ENCODE measurements around the gene USH1C. TPM values are rescaled to one million over a fixed set of nuclear protein-coding genes. Genes with fewer than 3 reads are reported as not detected.

The USH1C gene
- total RNA-seq, 2 donors from 2014 or later, result 0.68 TPM; not detected in 1

DNA sequence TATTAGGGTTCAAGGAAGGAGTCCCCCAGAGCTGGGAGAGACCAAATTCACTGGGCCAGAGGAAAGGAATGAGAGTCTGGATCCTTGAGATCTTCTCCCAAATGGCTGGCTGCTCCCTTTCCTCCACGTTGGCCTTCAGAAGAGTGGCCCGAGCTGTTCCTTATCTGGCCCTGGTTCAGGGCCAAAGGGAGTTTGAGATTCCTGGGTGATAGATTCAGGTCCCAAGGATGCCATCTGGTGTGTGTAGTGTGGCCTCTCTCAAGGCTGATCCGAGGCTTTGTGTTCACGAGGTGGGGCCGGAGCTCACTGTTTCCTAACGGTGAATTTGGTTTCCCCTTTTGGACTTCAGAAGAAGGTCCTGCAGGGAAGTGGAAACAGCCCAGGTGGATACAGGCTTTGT is 50.2 kb downstream of the USH1C start:
- TF ChIP-seq, protein P1, sequence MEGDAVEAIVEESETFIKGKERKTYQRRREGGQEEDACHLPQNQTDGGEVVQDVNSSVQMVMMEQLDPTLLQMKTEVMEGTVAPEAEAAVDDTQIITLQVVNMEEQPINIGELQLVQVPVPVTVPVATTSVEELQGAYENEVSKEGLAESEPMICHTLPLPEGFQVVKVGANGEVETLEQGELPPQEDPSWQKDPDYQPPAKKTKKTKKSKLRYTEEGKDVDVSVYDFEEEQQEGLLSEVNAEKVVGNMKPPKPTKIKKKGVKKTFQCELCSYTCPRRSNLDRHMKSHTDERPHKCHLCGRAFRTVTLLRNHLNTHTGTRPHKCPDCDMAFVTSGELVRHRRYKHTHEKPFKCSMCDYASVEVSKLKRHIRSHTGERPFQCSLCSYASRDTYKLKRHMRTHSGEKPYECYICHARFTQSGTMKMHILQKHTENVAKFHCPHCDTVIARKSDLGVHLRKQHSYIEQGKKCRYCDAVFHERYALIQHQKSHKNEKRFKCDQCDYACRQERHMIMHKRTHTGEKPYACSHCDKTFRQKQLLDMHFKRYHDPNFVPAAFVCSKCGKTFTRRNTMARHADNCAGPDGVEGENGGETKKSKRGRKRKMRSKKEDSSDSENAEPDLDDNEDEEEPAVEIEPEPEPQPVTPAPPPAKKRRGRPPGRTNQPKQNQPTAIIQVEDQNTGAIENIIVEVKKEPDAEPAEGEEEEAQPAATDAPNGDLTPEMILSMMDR (IDR thresholded peaks at IDR 0.05), result no peak
- DNase-seq (ENCODE audit: low spot score) (no peak), ATAC-seq (ENCODE audit: insufficient number of reproducible peaks, low FRiP score, low read depth) (no peak)
- no peak overlapping the region for H3K4me3 ChIP-seq
- no peaks in the 10 kb centered on the region for H3K27me3 ChIP-seq (replicated peaks; ENCODE audit: insufficient read depth)
- H3K9me3 ChIP-seq, result no peaks in the 10 kb centered on the region
- no peak overlapping the region for H3K27ac ChIP-seq
- no peaks in the 10 kb centered on the region for H3K4me1 ChIP-seq (ENCODE audit: control insufficient read depth in 1 of 2, low read depth in 2 of 2)
- no peaks in the 10 kb centered on the region for H3K36me3 ChIP-seq

DNA sequence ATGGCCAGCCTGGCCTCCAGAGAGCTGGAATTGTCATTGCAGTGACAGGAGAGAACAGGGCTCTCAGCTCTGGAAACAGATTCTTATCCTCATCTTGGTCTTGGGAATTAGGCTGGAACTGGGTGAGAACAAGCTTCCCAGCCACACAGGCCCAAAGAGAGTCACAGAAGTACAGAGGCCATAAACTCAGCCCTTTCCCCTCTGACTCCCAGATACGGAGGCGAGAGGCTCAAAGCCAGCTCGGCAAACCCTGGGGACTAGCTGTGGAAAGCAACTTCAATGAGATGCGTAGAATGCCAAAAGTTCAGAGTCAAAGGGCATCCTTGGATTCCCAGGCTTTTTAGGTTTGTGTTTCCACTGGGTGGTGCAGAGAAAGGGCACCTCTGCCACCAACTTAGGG is 53.3 kb downstream of the USH1C start:
- DNase-seq (ENCODE audit: low spot score) (no peak), ATAC-seq (ENCODE audit: insufficient number of reproducible peaks, low FRiP score, low read depth) (no peak)
- no peaks in the 10 kb centered on the region for H3K9me3 ChIP-seq
- H3K27me3 ChIP-seq (replicated peaks; ENCODE audit: insufficient read depth), result no peaks in the 10 kb centered on the region
- TF ChIP-seq, protein P1 (IDR thresholded peaks at IDR 0.05), result no peak
- no peak overlapping the region for H3K27ac ChIP-seq
- no peak overlapping the region for H3K4me3 ChIP-seq
- no peaks in the 10 kb centered on the region for H3K4me1 ChIP-seq (ENCODE audit: control insufficient read depth in 1 of 2, low read depth in 2 of 2)
- H3K36me3 ChIP-seq, result no peaks in the 10 kb centered on the region

DNA sequence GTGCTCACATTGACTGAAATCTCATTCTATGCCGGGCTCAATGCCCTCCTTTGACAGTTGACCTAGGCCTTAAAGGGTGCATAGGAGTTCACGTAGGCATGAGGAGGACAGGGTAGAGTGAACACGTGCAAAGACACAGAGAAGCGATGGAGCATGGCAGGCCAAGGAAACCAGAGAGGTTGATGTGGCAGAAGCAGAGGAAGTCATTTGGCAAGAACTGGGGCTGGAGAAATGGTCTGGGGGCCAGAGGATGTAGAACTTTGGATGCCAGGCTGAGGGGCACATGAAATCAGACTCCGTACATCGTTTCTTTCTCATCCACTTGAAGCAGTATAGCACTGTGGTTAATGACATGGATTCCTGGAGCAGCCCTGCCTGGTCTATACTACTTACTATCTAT is 54.0 kb downstream of the USH1C start:
- no peaks in the 10 kb centered on the region for H3K27me3 ChIP-seq (replicated peaks; ENCODE audit: insufficient read depth)
- ATAC-seq (ENCODE audit: insufficient number of reproducible peaks, low FRiP score, low read depth) (no peak), DNase-seq (ENCODE audit: low spot score) (no peak)
- H3K27ac ChIP-seq, result no peak overlapping the region
- no peaks in the 10 kb centered on the region for H3K36me3 ChIP-seq
- TF ChIP-seq, protein P1 (IDR thresholded peaks at IDR 0.05), result no peak
- H3K4me3 ChIP-seq, result no peak overlapping the region
- H3K9me3 ChIP-seq, result no peaks in the 10 kb centered on the region
- H3K4me1 ChIP-seq (ENCODE audit: control insufficient read depth in 1 of 2, low read depth in 2 of 2), result no peaks in the 10 kb centered on the region

DNA sequence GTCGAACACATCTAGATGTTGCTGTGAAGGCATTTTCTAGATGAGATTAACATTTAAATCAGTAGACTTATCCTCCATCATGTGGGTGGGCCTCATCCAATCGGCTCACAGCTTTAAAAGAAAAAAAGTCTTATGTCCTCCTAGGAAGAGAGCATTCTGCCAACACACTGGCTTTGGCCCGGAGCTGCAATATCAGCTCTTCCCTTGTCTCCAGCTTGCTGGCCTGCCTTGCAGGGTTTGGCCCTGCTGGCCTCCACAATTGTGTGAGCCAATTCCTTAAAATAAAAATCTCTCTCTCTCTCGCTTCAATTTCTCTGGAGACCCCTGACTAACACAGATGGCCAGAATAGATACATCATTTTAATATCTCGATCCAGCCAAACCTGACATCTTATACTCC is 54.5 kb downstream of the USH1C start:
- TF ChIP-seq, protein P1 (IDR thresholded peaks at IDR 0.05), result no peak
- no peak for ATAC-seq (ENCODE audit: insufficient number of reproducible peaks, low FRiP score, low read depth)
- no peak for DNase-seq (ENCODE audit: low spot score)

DNA sequence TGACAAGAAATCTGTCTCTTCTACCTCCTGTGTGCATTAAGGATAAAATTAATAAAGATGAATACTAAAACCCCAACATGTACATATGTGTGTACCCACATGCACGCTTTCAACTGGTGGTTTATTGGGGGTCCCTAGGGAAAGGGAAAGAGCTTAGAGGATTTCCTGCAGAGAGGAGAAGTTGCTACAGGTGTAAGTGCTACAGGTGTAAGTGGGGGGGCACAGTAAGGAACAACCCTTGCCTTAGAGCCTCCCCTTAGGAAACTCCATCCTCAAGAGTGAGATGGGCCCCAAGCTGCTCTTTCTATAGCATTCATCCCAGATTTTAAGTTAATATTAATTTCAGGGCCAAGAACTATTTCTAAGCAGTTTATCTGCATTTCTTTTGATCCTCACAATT is 55.7 kb downstream of the USH1C start:
- Histone ChIP-seq H3K27ac (no peak overlapping the region), H3K27me3 (replicated peaks; ENCODE audit: insufficient read depth) (no peaks in the 10 kb centered on the region), H3K4me1 (ENCODE audit: control insufficient read depth in 1 of 2, low read depth in 2 of 2) (no peaks in the 10 kb centered on the region), H3K4me3 (no peak overlapping the region), H3K36me3 (no peaks in the 10 kb centered on the region), H3K9me3 (no peaks in the 10 kb centered on the region)
- no peak for DNase-seq (ENCODE audit: low spot score)
- TF ChIP-seq, protein P1 (IDR thresholded peaks at IDR 0.05), result no peak
- ATAC-seq (ENCODE audit: insufficient number of reproducible peaks, low FRiP score, low read depth), result no peak

More for the DNA sequence above, 54.5 kb downstream of the USH1C start:
- Histone ChIP-seq H3K27ac (no peak overlapping the region), H3K9me3 (no peaks in the 10 kb centered on the region), H3K36me3 (no peaks in the 10 kb centered on the region), H3K27me3 (replicated peaks; ENCODE audit: insufficient read depth) (no peaks in the 10 kb centered on the region), H3K4me3 (no peak overlapping the region), H3K4me1 (ENCODE audit: control insufficient read depth in 1 of 2, low read depth in 2 of 2) (no peaks in the 10 kb centered on the region)
